Lung (tissue), 12 donors: ENCODE data around the gene ZNF778. TPM values are rescaled to one million over a fixed set of nuclear protein-coding genes. Genes with fewer than 3 reads are reported as not detected.

Source experiments
- ATAC-seq: fragments of 200-7000 bp; cut with Tn5 transposase; one replicate; pipeline ENCODE4 v1.9.1; 2020; ENCODE audit warnings: moderate number of reproducible peaks; ENCODE audit not compliant: insufficient read depth, low FRiP score
- DNase-seq, 3 donors: peaks; one replicate each; pipeline ENCODE4 v3.0.0-alpha.2; 2013 to 2017
- H3K27ac ChIP-seq, 2 donors: one replicate each; pipeline ENCODE4 v1.5.1; 2013; ENCODE audit warnings: mild to moderate bottlenecking in 2 of 2, moderate library complexity in 2 of 2, control low read depth in 1 of 2, inconsistent platforms in 1 of 2, low read depth in 1 of 2, low read length in 1 of 2
- H3K27me3 ChIP-seq, 3 donors: one replicate each; pipeline ENCODE4 v1.5.1; 2013; ENCODE audit warnings: low read length in 2 of 3; ENCODE audit not compliant: control insufficient read depth in 3 of 3, insufficient read depth in 3 of 3
- H3K36me3 ChIP-seq, 4 donors: one replicate each; pipeline ENCODE4 v1.5.1; 2013; ENCODE audit warnings: low read length in 4 of 4, mild to moderate bottlenecking in 1 of 4, moderate library complexity in 1 of 4; ENCODE audit not compliant: control insufficient read depth in 4 of 4, insufficient read depth in 4 of 4
- H3K4me1 ChIP-seq, 5 donors: one replicate each; pipeline ENCODE4 v1.5.1; 2013; ENCODE audit warnings: low read length in 5 of 5, mild to moderate bottlenecking in 2 of 5, moderate library complexity in 1 of 5; ENCODE audit not compliant: control insufficient read depth in 5 of 5, insufficient read depth in 5 of 5
- H3K4me3 ChIP-seq: one replicate; pipeline ENCODE4 v1.5.1; 2013; ENCODE audit warnings: mild to moderate bottlenecking, control low read depth, moderate library complexity
- H3K9ac ChIP-seq, 2 donors: one replicate each; pipeline ENCODE4 v1.5.1; 2013; ENCODE audit warnings: low read length in 2 of 2, control low read depth in 1 of 2; ENCODE audit not compliant: insufficient read depth in 1 of 2
- H3K9me3 ChIP-seq, 4 donors: one replicate each; pipeline ENCODE4 v1.5.1; 2013; ENCODE audit warnings: low read length in 3 of 4, mild to moderate bottlenecking in 1 of 4, moderate library complexity in 1 of 4; ENCODE audit not compliant: control insufficient read depth in 4 of 4, insufficient read depth in 3 of 4
- CTCF ChIP-seq: IDR thresholded peaks from 2 replicates; pipeline ENCODE4 v1.5.1; 2012; ENCODE audit warnings: mild to moderate bottlenecking; ENCODE audit errors: control extremely low read depth, extremely low read depth
- WGBS, 2 donors: extraction: QIAGEN DNeasy Blood & Tissue Kit; methylation state at CpG; one replicate each; pipeline ENCODE4 v1.1.7; 2013; 5-methylcytosine and 5-hydroxymethylcytosine counted together
- polyA plus RNA-seq, 2 donors: library from polyadenylated mRNA; stranded (reverse); fragments of 200-250 nt; gene quantifications; one replicate each; pipeline ENCODE4 v1.2.1, GENCODE V29; 2013
- total RNA-seq, 2 donors: library from RNA; depleted of rRNA in 1 of 2; stranded (reverse); fragments of >200 nt in 1 of 2; gene quantifications; one replicate each; pipeline ENCODE4 v1.2.1, GENCODE V29; 2014 to 2021
- donor health status: control.
- donor health status: control.
- donor health status: Bipolar disorder and iron deficiency.
- donor health status: healthy.
- donor health status: DM: yes; HTN: yes; CAD: no.

ZNF778 gene
- total and polyA plus RNA-seq, 4 donors: 2.4 to 13.9 (median 4.6) TPM

DNA sequence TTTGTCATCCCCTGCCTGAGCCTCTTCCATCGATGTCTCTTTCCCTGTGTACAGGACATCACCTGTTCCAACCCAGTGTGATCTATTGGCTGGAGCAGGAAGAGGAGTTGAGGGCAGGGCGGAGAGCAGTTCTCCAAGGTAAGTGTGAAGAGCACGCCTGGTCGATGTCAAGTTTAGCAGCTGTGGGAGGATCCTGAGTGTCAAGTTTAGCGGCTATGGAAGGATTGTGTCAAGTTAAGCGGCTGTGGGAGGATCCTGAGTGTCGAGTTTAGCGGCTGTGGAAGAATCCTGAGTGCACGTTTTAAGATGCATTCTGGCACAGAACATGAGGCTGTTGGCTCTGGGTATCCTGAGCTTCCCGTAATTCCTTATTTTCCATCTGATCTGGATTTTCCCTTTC is 7.2 kb downstream of the ZNF778 start:
- Histone ChIP-seq H3K36me3 (peaks cover 36 to 65% (median 59%) of the 10 kb centered on the region in 4 donors), H3K9ac (no peak overlapping the region), H3K4me3 (no peak overlapping the region), H3K4me1 (no peaks in the 10 kb centered on the region), H3K27ac (no peak overlapping the region), H3K9me3 (peaks cover 4 to 26% (median 14%) of the 10 kb centered on the region in 4 donors), H3K27me3 (no peaks in the 10 kb centered on the region)
- 94 to 96% methylated on average over 10 of the region's 10 CpGs for WGBS, 2 donors
- ATAC-seq (no peak), DNase-seq (no peak)
- TF ChIP-seq CTCF: no peak

DNA sequence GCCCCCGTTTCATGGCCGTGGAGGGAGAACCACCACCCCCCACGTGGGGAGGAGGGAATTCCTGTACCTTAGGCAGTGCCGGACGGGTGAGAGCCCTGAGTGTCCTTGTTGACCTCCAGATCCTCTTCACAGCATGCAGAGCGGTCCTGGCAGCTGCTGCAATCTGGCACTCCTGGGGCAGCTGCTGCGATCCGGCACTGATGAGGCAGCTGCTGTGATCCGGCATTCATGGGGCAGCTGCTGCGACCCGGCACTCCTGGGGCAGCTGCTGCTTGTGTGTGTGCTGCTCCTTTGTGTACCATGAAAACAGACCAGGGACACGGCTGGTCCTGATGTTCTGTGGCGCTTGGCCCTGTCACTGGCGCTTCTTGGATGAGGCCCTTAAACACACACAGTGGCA is 12.8 kb downstream of the ZNF778 start:
- Histone ChIP-seq H3K27me3 (no peaks in the 10 kb centered on the region), H3K27ac (no peak overlapping the region), H3K9ac (no peak overlapping the region), H3K36me3 (peaks cover 31 to 79% (median 61%) of the 10 kb centered on the region in 4 donors), H3K4me1 (peaks cover 0 to 5% (median 0%) of the 10 kb centered on the region in 5 donors), H3K4me3 (no peak overlapping the region), H3K9me3 (peaks cover 4 to 26% (median 19%) of the 10 kb centered on the region in 4 donors)
- 95 to 97% methylated on average over 14 of the region's 14 CpGs for WGBS, 2 donors
- DNase-seq: no peak
- no peak for TF ChIP-seq CTCF
- no peak for ATAC-seq

- H3K36me3 ChIP-seq: peaks cover 24 to 70% (median 49%) of the 10 kb centered on the region in 4 donors
- no peak for DNase-seq
- WGBS, 2 donors: 62 to 92% methylated on average over 2 of the region's 2 CpGs
- no peak overlapping the region for H3K27ac ChIP-seq
- H3K4me3 ChIP-seq: no peak overlapping the region
- H3K4me1 ChIP-seq: peaks cover 0 to 5% (median 0%) of the 10 kb centered on the region in 5 donors
- H3K9ac ChIP-seq: no peak overlapping the region
- no peak for ATAC-seq
- peaks cover 4 to 21% (median 15%) of the 10 kb centered on the region in 4 donors for H3K9me3 ChIP-seq
- TF ChIP-seq CTCF: no peak
- H3K27me3 ChIP-seq: no peaks in the 10 kb centered on the region
These were observed 14.6 kb downstream of the ZNF778 start for GRCh38 chr16:89232107-89232506.
